UCSD-AML1 (cell line): ENCODE data around the gene HK1.
"Not testable (repeated sequence)": the region's sequence is repeated elsewhere in the genome, so short reads cannot be mapped to it uniquely, and the experiment has no call there.

Experiments used
- DNase-seq: peaks from one replicate; lab custom pipeline; 2025; ENCODE audit not compliant: unreplicated experiment; lab: John Stamatoyannopoulos, UW

HK1 gene

GRCh38 chr10:69254877-69255276 is 23.4 kb upstream of the HK1 start:
- no peak for DNase-seq

DNA sequence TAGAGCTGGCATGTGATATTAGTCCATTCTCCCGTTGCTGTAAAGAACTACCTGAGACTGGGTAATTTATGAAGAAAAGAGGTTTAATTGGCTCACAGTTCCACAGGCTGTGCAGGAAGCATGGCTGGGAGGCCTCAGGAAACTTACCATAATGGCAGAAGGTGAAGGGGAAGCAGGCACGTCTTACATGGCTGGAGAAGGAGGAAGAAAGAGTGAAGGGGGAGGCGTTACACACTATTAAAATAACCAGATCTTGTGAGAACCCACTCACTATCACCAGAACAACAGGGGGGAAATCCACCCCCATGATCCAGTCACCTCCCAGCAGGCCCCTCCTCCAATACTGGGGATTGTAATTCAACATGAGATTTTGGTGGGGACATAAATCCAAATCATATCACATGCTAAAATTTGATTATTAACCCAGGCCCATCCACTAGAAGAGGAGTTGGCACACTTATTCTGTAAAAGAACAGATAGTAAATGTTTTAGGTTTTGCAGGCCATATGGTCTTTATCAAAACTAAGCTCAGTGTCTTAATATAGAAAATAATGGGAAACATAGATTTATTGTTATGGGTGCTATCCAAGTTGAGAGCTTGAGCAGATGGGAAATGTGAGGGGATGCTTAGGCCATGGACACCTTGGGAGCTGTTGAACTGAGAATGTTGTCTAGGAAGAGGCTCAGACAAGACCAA is 18.6 kb upstream of the HK1 start:
- no peak for DNase-seq

- DNase-seq = no peak
Measured at GRCh38 chr10:69261184-69261583, 17.1 kb upstream of the HK1 start.

DNA sequence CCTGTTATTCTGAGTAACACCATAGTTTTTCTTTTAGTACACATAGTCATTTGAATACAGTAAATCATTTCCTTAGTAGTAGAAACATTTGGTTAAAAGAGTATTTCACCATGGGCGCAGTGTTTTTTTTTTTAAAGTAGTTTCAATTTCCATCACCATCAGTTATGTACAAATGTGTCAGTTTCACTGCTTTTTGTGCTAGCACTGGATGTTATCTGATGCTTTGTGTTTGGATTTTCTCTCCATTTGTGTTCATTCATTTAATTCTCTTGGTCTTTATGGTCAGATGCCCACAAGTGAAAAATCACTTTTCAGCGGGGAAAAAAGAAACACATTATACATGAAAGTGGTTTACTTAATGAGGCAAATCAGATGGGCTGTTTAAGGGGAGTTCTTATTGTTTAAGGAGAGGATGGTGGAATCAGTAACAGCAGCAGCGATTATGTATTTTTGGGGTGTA is 16.0 kb upstream of the HK1 start:
- no peak for DNase-seq

- DNase-seq = no peak
Measured at GRCh38 chr10:69265521-69265920, 12.8 kb upstream of the HK1 start.

DNA sequence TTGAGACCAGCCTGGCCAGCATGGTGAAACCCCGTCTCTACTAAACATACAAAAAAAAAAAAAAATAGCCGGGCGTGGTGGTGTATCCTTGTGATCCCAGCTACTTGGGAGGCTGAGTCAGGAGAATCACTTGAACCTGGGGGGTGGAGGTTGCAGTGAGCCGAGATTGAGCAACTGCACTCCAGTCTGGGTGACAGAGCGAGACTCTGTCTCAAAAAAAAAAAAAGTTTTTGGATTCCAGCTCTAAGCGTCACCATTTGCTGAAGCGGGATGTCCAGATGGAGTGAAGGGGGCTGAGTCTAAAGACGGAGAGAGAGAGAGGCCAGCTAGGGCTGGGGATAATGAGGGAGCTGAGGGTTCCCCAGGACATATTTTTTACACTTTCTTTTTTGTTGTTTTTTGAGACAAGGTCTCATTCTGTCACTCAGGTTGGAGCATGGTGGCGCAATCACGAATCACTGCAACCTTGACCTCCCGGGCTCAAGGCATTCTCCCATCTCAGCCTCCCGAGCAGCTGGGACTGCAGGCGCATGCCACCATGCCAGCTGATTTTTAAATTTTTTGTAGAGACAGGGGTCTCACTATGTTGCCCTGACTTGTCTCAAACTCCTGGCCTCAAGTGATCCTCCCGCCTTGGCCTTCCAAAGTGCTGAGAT is 9.4 kb upstream of the HK1 start:
- no peak for DNase-seq

DNA sequence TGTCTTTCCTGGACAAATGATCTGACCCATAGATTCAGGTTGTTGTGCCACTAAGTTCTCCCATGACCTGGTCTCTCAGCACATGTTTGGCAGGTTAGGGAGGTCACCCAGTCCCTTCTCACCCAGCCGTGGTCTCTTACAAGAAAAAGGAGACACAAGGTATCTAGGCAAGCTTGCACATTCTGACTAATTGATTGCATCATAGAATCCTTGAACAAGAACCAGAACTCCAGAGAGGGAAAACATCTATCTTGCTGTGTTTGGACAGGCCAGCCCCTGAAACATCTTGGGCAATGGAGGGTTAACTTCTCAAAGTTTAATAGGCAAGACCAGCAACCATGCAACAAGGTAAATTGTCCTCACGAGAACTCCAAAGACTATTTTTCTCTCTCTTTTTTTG is 8.5 kb upstream of the HK1 start:
- no peak for DNase-seq

DNA sequence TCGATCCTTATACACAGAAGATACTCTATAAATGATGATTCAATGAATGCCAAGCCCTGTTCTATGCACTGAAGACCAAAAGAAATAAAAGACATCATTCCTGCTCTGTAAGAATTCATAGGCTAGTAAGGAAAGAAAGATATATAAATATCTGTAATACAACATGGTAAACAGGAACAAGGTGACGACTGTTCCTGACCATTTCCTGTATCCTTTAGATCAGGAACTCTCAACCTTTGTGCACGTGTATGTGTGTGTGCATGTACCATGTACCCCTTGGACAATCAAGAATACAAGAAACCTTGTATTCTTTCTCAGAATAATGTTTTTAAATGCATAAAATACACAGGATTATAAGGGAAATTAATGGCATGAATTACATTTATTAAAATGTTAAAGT is 7.3 kb upstream of the HK1 start:
- DNase-seq = no peak

DNA sequence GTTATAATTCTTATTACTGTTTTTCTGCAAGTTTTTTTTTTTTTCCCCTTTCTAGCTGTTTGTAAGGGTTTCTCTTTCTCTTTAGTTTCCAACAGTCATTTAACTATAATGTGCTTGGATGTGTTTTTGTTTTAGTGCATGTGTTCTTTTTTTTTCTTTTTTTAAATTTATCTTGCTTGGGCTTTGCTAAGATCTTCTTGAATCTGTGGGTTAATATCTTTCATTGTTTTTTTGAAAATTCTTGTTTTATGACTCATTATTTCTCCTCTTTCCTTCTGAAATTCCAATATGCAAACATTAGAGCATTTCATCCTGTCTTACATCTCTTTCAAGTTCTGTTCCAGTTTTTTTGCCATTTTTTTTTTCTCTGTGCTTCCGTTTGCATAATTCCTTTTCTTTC is 5.7 kb upstream of the HK1 start:
- no peak for DNase-seq

DNA sequence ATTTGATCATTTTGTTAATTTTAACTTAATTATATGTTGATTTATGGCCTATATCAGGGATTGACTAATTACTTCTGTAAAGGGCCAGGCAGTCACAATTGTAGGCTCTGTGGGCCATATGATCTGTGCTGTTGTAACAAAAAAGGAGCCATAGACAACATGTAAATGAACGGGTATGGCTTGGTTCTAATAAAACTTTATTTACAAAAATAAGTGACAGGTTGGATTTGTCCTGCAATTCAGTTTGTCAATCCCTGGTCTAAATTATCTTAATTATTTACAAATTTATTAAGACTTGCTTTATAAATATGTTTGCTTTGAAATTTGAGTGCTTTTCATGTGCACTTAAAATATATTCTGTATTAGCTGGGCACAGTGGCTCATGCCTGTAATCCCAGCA is 2.9 kb upstream of the HK1 start:
- DNase-seq = no peak

DNA sequence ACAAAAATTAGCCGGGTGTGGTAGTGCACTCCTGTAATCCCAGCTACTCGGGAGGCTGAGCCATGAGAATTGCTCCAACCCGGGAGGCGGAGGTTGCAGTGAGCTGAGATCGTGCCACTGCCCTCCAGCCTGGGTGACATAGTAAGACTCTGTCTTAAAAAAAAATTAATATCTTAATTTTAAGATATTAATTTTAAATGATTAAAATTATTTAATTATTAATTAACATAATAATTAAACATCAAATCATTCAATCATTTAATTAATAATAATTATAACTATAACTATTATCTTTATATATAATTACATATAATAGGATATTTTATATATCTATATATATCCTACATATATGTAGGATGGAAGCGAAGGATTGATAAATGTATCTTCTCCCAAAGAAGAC is 1.8 kb upstream of the HK1 start:
- no peak for DNase-seq

- DNase-seq = no peak
Measured at GRCh38 chr10:69279110-69279509, 814 bp downstream of the HK1 start.

DNA sequence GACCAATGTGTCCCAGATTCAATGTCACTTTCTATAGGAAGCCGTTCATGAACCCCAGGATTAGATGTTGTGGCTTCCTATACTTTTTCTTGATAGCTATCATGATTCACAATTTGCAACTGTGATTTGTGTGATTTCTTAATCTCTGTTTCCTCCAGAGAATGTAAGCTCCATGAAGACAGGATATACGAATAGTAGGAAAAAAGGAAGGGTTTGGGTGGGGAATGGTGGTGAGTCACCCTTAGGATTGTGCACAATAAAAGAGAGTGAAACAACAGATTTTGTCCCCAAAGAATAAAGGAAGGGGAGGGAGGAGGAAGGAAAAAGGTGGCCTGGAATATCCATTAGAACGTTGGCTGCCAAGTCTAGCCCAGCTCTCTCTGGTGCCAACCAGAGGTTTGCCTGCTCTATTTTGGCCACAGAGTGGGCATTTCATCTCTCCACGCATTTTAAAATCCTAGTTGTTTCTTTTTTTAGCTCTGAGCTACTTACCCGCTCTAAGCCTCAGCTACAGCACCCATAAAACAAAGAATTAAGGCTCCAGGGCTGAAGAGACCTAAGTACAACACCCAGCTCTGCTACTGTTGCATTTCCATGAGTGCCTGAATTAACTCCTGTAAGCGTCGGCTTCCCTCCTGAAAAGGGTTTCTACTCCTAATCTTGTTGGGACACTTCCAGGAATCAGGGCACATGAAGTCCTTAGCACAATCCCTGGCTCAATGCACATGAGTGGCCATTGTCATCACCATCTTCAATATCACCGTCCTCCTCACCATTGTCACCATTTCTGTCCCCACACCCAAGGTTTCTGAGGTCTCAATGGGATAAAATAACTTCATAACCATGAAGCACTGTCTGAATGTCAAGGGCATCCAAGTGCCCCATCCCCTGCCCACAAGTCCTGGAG is 3.5 kb downstream of the HK1 start:
- DNase-seq = no peak

- DNase-seq = not testable (repeated sequence)
Measured at GRCh38 chr10:69284402-69284801, 6.1 kb downstream of the HK1 start.

DNA sequence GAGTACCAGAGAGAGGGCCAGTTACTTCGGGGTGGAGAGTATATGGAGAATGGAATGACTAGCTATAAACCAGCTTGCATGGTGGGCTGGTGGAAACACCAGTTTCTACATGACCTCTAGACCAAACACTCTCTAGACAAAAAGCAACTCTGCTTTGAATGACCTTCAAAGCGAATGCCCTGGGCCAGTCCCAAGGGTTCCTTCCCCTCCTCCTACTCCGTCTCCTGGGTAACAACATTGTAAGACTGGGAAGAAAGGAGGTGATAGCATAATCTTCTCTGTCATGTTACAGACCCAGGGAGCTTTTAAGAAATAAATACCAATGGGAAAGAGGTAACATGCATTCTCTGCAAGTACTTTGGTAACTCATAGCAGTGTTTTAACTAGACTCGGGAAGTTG is 7.4 kb downstream of the HK1 start:
- no peak for DNase-seq

GRCh38 chr10:69287181-69287580 is 8.9 kb downstream of the HK1 start:
- DNase-seq = no peak

DNA sequence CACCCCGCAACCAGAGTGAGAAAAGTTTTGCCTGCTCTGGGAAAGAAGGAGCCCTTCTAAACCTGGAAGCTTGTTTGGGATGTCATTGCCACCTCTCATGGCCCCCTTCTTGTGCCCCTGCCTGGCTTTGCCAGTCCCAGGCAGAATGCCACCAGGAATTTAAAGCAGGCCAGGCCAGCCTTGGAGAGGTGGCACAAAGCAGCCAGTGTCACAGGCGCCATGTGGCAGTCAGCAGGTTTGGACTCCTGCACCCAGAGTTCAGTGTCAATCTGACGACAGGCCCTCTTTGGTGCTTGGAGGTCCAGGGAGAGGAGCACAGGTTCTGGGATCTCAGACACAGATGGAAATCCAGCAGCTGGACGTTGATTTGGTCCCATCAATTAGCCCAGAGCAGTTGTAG is 12.7 kb downstream of the HK1 start:
- no peak for DNase-seq

DNA sequence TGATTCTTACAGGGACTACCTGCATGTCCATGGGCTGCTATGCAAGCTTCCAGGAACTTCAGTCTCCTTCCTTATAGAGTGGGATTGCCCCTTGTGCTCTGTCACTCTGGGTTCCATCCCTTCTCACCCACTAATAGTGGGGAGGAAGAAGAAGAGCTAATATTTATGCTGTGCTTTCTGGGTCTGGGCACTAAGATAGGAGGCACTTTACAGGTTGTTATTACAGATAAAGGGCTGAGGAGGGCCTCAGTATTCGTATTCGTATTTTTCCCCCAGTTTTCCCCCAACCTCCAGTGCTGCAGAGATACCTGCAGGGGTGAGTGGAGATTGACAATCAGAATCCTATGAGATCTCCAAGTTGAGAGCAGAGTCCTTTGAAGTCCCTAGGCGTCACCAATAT is 14.2 kb downstream of the HK1 start:
- no peak for DNase-seq

DNA sequence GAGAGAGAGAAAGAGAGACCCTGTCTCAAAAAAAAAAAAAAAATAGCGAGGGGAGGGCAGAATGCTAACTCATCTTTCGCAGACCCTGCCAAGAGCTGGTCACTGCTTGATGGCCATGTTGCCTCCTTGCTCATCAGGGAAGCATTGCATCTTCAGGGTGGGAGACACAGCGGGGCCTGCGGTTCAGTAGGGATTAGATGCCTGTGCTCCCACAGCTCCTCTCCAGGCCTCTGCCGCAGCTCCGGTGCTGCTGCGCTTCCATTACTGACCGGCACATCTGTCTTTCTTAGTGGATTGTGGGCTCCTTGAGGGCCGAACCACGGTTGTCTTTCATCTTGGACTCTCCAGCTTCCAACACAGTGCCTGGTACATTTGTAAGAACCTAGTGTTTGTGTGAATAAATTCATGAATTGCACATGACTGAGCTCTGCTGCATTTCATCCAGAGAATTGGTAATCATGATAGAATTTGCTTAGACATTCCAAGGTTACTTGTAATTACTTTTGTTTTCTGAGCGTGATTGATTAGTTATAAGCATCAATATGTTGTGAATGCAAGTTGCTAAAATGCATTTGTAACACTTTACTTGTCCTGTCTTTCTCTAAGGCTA is 16.8 kb downstream of the HK1 start:
- no peak for DNase-seq

DNA sequence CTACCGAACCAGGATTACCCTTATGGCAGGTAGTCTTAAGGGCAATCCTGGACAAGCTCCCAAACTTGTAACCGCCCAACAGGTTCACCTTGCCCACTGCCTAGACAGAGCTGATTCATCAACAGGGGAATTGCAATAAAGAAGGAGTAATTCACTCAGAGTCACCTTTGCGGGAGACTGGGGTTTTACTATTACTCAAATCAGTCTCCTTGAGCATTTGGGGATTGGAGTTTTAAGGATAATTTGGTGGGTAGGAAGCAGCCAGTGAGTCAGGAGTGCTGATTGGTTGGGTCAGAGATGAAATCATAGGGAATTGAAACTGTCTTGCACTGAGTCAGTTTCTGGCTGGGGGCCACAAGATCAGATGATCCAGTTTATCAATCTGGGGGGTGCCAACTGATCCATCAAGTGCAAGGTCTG is 25.3 kb downstream of the HK1 start:
- no peak for DNase-seq

DNA sequence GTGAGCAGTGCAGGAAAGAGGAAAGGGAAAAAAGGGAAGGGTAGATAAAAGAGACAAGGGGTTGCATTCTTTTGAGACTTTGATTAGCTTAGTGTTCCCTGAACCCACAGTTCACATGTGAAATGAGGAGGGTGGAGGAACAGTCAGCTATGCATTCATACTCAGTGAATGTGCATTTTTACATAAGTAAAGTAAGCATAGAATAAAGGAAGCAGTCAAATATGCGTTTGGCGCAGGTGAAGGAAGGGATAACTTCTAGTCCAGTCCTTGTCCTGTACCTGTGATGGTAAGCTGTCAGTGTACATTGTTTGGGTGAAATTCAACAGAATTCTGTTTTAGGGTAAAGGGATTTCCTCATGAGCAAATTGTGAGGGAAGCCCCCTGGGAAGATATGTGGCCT is 28.1 kb downstream of the HK1 start:
- no peak for DNase-seq

GRCh38 chr10:69307434-69307833 is 29.1 kb downstream of the HK1 start:
- no peak for DNase-seq
